T-helper 9 cell (primary cell): ENCODE data around the gene NIPA2.

ENCODE experiments used
- DNase-seq: peaks from one replicate; pipeline ENCODE4 v3.0.0-alpha.2; 2020

Gene NIPA2

DNA sequence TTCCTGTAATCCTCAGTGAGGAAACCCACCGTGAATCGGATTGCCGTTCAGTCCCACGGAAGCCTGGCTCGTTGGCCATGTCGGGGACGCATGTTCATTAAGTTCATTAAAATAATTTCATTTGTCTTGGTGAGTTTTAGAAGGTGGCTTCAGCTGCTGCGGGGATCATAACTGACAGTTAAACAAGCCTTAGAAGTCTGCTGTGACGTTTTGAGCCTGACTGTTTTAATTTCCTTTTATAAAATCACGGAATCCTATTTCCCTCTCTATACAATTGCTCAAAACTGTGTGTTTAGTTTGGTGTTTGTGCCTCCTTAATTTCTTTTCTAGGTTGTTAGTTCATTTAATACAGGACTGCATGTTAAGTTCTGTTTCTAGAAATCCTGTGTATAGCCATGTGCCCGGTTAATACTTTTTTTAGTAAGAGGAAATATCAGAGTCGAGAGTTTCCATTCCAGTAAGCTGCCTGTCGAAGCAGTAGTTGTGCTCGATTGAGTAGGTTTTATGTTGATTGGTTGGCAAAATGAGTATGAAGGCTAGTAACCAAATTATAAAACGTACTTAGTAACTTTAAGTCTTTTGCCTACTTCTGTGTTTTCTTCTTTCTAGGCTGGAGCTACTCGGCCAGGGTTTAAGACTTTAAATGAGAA lies 705 bp downstream of the NIPA2 start:
- DNase-seq, result no peak

DNA sequence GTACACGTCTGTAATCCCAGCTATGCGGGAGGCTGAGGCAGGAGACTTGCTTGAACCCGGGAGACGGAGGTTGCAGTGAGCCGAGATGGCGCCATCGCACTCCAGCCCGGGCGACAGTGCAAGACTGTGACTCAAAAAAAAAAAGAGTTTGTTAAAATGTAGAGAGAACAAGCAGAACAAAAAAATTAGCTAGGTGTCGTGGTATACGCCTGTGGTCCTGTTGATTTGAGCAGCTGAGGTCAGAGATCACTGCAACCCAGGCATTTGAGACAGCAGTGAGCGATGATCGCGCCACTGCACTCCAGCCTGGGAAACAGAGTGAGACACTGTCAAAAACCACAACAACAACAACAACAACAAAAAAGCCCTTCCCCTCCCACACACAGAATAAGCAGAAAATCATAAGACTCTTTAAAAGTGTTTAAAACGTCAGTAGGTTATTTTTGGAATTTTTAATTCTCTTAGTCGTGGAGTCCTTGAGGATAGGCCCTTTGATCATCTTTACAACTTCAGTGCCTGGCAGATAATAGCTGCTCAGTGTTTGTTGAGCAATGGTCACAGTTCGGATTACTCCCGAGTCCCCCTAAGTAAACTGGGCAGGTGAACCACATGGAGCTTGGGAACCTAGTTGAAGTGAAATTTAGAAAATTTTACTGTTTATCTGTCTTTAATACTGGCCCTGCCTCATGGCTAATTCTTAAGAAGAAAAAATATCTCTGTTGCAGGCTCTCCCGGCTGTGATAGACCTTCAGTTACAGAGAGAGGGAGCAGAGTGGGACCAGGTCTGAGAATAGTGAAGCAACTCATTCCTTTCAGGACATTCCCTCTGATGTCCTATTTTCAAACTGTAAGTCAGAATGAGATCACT lies 6.2 kb downstream of the NIPA2 start:
- DNase-seq, result no peak

DNA sequence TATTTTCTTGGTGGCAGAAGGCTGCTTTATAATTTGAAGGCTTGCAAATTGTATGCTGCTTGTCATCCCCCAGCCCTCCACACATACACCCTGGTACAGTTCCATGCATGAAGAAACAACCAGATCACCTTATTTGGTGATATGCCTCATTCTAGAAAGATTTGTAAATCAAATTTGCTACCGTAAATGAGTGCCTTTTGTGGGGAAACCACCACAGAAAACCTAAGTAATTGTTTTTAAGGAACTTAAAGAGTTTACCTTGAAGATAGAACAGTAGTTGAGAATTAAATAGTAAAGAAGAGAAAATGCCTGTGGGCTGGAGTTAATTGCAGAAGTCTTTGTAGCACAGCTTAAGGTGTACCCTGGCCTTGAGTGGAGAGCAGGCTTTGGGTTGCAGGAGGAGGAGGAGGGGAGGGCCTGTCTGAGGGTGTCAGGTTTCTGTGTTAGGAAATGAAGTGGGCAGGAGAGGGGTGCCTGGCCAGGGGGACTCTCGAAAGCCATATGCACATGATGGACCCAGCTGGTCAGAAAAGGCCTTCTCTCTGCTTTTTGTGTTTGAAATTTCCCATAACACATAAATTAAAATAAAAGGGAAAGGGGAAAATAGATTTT lies 6.9 kb downstream of the NIPA2 start:
- no peak for DNase-seq

DNA sequence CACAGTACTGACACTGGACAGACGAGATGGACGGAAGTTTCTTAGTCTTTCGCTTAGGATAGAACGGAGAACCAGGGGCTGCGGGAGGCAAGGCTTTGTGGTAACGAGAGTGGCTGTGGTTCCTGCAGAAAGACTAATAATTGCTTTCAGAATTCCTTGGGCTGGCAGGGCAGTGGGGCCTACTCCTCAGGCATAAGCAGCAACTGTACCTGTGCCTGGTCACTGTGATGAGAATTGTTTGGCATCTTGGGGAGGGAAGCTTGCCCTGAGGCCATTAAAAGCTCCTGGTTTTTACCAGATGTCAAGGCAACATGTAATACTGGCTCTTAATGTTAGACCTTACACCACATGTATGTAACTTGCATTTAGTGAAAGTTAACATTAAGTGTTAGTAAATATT lies 7.6 kb downstream of the NIPA2 start:
- DNase-seq, result no peak

DNA sequence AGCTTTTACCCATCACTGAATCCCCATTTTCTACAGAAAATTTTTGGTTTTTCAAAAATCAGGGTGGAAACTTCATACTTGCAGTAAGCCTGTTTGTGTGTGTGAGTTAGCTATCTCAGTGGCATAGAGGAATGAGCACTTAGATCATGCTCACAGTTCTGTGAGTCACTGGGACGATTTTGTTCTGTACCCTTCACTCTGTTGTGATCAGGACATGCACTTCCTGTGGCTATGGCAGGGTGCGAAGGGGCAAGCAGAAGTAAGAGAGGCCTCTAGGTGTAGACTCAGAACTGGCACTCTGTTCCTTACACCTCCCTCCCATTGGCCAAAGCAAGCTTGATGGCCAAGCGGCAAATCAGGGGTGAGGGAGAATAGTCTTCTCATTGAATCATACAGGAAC lies 11.6 kb downstream of the NIPA2 start:
- DNase-seq, result no peak

DNA sequence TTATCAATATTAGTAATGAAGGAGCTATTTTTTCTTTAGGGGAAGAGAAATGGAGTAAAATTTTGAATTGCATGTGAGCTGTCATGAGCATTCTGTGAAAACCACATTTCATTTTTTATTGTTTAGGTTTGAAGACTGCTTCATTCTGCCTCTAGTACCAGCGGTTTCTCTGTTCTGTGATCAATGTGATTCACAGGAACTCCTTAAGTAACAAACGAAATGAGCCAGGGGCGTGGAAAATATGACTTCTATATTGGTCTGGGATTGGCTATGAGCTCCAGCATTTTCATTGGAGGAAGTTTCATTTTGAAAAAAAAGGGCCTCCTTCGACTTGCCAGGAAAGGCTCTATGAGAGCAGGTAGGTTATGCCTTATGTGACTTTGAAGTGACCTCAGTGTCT lies 13.0 kb downstream of the NIPA2 start:
- DNase-seq, result no peak

DNA sequence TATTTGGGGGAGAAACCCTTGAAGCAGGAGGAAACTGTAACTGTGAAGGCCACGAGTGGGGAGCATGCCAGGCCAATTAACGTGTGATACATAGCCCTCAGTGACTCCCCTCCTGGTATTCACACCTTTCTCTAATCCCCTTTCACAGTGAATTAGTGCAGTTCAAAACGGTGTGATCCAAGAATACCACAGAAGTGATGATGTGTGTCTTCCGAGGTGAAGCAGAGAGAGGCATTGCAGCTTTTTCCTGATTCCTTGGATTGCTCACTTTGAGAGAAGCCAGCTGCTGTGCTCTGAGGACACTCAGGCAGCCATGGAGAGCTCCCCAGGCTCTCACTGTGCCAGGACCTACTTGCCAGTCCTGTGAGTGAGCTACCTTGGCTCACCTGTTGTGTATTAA lies 17.3 kb downstream of the NIPA2 start:
- no peak for DNase-seq

DNA sequence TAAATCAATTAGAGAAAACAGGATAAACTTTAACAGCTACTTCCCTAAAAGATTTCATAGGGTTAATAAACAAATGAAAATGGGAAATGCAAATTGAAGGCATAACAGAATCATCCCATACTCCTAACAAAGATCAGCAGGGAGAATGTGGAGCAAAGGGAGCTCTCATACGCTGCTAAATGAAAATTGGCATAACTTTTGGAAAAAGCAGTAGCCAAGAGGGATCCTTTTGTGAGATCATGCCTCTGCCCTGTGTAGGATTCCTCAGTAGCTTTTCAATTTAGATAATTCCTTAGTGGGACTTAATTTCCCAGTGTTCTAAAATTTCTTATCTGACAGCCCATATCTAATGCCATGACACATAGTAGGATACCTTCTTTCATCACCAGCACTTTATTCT lies 18.2 kb downstream of the NIPA2 start:
- DNase-seq, result no peak

DNA sequence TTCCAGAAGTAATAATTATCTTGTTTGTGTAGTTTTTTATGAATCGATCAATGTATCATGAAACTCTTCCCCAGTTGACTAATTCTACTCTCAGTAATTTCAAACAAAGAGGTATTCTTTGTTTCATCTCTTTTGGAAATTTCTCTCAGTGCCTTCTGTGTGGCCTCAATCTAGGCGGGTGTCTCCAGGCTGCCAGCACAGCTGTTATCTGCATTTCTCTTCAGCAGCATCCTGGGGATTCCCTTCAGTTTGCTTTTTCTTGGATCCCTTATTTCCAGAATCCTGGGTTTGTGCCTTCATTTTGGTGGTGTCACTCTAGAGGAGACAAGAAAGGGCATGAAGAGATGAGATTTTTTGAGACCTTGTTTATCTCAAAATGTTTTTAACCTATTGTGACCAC lies 22.7 kb downstream of the NIPA2 start:
- DNase-seq, result no peak

DNA sequence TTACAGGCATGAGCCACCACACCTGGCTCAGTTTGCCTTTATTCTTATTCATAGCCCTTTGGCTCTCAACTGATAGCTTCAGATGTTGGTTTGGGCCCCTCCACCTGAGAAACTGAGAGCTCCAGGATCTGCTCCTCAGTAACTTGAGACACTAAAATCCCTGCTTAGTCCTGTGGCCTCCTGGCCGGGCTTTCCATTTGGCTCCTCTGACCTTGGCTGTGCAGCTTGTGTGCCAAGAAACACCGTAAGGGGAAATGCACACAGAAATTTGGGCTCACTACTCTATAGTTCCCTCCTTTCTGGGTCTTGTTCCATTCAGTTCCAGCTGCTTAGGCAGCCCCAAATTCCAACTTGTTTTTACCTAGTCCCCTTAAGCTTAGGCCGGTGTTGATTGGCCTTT lies 24.9 kb downstream of the NIPA2 start:
- no peak for DNase-seq

DNA sequence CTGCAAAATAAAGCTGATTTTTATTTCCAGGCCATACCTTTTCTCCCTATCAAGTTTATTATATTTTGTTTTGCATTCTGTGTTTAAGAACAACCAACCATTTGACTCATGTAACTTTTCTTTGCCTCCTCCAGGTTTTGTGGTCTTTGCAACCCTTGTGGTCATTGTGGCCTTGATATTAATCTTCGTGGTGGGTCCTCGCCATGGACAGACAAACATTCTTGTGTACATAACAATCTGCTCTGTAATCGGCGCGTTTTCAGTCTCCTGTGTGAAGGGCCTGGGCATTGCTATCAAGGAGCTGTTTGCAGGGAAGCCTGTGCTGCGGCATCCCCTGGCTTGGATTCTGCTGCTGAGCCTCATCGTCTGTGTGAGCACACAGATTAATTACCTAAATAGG lies 27.6 kb downstream of the NIPA2 start:
- no peak for DNase-seq

DNA sequence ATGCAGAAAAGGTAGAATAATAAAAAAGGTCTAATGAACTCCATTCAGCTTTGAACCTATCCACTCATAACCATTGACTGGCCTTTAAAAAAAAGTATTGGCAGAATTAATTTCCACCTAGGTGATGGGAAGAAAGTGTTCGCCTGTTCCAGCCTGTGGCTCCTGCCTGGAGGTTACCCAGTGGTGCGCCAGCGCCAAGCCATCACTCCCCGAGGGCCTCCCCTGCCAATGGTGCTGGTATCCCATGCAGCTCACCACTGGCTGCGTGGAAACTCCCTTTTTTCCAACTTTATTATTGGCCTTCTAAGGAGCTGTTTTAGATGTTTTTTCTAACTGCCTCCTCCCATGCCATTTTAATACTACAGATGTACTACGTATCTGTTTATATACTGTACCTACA lies 29.4 kb downstream of the NIPA2 start:
- DNase-seq, result no peak

DNA sequence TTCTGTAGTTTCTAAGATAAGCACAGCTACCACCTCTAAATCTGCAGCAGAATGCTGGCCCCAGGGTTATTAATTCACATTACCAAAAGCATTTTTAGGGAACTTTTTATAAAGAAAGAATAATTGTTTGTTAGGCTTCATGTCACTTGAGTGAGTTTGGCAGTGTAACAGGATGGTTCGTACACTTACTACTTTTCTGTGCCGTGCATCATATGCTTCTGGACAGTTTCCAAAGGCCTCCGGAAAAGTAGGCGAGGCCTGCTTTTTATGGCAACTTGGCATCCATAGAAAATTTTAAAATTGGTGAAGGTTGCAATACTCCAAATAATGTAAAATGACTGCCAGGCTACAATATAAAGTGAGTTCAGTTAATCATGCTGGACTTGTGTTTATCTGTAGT lies 30.0 kb downstream of the NIPA2 start:
- DNase-seq, result no peak

DNA sequence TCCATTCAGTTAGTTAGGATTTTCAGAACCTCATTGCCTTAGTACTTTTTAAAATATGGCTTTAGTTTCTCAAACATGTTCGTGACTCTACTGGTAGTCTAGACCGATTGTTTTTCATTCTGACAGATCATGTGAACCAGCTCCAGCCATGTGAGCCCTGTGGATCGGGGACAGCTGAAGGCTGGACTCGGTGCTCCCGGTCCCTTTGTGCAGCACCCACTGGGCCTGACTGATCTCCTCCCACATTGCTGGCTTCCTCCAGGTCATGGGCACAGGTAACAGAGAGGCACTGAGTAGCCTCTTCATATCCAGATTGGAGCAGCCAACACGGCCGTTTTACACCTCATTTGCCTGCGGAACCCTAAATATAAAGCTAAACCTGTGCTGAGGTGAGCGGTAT lies 30.5 kb downstream of the NIPA2 start:
- DNase-seq, result no peak

DNA sequence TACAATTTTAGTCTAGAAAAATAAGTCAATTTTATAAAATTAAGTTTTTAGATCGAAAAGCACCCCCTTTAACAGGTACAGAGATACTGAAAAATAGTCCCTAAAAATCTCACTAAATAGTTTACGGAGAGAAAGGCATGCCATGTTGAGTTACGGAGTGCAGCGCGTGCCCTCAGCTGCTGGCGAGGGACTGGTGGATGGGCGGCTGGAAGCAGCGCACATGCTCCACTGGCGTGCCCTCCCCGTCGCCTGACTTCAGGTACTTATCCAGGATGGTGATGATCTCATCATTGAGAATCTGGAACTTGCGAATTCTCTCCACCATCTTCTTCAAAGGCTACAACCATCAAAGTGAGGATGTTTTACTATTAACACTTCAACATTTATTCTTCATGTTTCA lies 31.4 kb downstream of the NIPA2 start:
- no peak for DNase-seq

DNA sequence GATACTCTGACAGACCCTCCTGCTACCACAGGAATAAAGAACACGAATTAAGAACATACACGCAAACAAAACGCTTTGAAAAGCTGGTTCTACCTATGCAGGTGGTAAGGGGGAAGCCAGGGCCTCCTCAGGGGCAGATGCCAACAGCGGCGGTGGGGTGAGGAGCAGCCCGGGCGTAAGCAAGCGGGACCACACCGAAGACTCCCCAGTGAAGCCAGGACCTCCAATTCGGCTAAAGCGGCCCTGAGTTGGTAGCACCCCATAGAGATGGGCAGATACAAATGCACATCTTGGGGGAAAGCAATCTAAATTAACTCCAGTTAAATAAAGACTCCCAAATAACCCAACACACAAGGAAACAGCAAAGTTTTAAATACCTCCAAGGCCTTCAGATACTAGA lies 32.4 kb downstream of the NIPA2 start:
- DNase-seq, result no peak

DNA sequence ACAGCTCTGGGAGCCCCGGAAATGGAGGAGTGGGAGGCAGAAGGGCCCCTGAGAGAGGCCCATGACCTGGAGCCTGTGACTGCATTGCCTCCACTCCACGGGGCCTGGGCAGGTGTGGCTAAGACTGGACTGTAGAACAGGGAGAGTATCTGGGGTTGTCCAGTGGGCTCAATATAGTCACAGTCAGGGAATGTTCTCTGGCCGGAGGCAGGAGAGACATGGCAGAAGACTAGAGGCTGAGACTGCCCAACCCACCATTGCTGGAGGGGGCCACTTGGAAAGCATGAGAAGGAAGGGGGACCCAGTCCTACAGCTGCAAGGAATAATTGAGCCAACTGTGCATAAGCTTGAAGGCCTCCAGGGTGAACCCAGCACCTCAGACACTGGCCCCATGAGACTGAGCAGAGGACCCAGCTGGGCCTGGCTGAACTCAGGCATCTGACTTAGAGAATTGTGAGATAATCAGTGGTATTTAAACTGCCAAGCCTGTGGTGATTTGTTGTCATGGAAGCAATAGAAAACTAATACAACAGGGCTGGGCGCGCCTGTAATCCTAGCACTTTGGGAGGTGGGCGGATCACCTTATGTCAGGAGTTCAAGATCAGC lies 33.1 kb downstream of the NIPA2 start:
- DNase-seq, result no peak

DNA sequence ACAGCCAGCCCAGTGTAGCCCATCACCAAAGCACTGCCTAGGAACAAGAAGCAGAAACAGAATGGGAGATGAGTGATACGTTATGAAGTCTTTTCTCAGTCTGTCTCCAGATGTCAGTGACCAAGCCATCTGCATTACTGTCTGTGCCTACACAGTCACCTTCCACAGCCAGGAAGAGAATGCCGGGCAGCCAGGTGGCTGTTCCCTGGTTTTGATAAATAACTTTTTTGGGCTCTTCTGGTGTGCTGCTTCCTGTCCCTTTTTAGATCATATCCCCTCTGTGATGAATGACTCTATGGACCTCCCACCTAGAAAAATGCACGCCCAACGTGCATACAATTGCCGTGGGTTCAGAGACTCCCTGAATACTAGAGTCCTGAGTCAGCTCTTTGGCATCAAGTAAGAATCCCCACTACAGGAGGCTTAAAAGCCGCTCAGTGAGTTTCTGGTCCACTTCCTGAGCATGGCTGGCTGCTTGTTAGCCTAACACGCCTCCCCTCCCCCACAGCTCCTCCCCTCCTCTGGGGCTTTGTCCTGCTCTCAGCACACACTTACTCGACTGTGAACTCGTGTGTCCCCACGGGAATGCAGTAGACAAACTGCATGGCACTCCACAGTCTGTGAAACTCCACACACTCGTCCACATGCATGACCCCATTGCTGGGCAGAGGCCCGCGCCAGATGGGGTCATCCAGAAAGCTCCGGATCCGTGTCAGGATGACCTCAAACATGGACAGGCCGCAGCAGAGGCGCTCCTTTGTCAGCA lies 34.7 kb downstream of the NIPA2 start:
- no peak for DNase-seq

DNA sequence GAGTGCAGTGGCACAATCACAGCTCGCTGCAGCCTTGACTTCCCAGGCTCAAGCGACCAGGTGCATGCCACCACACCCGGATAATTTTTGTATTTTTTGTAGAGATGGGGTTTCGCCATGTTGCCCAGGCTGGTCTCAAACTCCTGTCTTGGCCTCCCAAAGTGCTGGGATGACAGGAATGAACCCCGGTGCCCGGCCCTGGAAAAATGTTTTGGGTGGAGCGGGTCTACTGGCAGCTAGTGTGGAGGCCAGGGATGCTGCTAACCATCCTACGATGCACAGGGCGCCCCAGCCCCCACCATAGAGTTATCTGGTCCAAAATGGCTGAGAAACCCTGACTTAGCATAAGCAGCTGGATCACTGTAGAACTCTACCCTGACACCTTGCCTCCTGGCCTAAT lies 35.4 kb downstream of the NIPA2 start:
- no peak for DNase-seq

DNA sequence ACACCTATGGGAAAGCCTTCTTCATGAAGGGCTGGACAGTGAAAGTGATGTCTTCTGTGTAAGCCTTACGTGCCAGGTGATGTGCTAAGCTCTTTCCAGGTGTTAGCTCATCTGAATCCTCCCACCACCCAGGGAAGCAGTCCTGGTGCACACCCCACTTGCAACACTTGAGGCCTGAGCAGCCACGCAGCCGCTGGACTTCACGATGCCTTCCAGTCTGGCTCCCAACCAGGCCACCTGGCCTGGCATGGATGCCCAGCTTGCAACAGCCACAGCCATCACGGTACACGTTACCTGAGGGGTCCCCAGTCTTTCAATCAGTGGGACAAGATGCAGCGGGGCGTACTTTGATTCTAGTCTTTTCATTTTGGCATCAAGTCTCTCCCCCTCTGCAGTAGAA lies 35.8 kb downstream of the NIPA2 start:
- DNase-seq, result no peak

DNA sequence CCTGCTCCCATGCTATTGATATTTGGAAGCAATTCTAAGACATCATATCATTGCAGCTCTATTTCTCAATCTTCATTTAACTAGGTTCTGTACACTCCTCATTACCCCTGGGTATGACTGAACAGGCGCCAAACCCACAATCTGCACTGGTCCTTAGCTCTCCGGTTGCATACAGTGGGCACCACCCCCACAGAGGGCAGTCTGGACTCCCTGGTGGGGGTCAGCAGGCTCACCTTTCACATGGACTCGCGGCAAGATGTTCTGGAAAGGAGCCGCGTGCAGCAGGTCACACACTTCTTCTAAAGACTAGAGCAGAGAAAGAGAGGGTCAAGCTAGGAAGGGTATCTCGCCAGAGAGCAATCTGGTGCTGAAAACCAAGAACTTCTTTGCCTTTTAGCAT lies 36.5 kb downstream of the NIPA2 start:
- no peak for DNase-seq

DNA sequence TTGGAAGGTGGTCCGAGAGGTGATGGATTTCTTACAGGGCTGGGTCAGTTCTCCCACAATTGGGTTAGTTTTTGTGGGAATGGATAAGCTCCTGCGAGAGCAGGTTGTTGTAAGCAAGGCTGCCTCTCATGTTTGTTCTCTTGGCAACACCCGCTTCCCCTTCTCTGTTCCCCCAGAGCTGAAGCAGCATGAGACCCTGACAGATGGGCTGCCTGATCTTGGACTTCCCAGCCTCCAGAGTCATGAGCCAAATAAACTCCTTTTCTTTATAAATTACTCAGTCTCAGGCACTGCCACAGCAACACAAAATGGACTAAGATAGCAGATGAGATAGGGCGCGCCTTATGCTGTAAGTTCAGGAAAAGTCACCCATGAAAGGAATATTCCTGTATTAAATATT lies 38.7 kb downstream of the NIPA2 start:
- DNase-seq, result no peak

DNA sequence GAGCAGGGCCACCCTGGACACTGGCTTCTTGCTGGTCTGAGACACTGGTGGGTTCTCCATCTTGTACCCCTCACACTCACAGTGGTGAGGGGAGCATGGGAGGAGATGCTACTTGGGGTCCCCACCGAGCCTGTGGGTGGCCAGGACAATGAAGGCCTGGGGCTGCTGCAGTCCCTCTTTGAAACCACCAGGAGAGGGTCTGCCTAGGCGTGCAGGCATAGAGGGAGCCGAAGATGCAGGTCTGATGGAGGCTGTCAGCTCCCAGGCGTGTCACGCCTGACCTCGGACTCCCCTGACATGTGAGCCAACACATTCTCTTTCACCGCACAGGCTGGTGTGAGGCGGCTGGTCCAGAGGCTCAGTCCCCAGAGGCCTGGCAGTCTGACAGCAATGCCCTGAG lies 39.1 kb downstream of the NIPA2 start:
- no peak for DNase-seq
